GM12801 (cell line): ENCODE results near the gene PCDHB16.

Experiments
- TF ChIP-seq, protein P1 (sequence below): IDR thresholded peaks from one replicate; pipeline ENCODE4 v1.5.1; 2011; ENCODE audit warnings: control low read depth; ENCODE audit not compliant: insufficient read length; ENCODE audit errors: extremely low read depth

The PCDHB16 gene

DNA sequence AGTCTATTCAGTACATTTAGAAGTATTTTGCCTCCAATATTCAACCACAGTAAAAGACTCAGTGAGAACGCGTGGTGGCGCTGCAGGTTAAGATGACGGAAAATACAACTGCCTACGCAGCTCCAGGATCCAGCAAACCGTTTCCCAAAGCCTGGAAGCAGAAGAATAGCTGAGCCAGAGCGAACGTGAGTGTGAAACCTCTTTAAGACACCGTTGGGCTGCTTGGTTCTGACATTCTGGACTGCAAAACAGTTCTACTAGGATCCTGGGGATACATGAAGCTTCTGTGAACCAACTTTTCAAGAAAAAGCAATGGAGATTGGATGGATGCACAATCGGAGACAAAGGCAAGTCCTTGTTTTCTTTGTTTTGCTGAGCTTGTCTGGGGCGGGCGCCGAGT lies at the start of gene PCDHB16:
Gene PCDHB16 (plus strand): TSS at position 140 of the 400 bp plus-strand sequence. CDS start 173 bp downstream, at position 313.
- TF ChIP-seq, protein P1, sequence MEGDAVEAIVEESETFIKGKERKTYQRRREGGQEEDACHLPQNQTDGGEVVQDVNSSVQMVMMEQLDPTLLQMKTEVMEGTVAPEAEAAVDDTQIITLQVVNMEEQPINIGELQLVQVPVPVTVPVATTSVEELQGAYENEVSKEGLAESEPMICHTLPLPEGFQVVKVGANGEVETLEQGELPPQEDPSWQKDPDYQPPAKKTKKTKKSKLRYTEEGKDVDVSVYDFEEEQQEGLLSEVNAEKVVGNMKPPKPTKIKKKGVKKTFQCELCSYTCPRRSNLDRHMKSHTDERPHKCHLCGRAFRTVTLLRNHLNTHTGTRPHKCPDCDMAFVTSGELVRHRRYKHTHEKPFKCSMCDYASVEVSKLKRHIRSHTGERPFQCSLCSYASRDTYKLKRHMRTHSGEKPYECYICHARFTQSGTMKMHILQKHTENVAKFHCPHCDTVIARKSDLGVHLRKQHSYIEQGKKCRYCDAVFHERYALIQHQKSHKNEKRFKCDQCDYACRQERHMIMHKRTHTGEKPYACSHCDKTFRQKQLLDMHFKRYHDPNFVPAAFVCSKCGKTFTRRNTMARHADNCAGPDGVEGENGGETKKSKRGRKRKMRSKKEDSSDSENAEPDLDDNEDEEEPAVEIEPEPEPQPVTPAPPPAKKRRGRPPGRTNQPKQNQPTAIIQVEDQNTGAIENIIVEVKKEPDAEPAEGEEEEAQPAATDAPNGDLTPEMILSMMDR, result no peak

DNA sequence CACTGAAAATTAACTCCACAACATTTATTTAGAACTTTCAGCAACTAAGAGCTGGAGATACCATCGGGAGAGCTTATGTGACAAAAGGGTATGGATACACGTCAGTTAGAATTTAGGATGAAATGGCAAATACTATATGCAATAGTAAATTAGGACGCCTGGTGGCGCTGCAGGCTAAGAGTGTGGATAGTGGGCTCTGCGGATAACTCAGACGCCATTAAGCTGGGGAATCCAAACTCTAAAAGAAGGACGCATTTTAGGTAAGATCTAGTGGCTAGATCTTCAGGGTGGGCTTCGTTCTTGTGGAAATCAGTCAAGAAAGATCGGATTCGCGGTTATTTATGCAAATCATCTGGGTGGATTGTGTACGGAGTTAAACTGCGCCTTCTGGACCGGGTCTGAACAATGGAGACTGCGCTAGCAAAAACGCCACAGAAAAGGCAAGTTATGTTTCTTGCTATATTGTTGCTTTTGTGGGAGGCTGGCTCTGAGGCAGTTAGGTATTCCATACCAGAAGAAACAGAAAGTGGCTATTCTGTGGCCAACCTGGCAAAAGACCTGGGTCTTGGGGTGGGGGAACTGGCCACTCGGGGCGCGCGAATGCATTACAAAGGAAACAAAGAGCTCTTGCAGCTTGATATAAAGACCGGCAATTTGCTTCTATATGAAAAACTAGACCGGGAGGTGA lies 47.0 kb upstream of the PCDHB16 start, which contains the start of gene PCDHB5:
Gene PCDHB5 (plus strand): TSS at position 177 of the 688 bp plus-strand sequence. CDS start 229 bp downstream, at position 406.
- TF ChIP-seq, protein P1, result no peak

DNA sequence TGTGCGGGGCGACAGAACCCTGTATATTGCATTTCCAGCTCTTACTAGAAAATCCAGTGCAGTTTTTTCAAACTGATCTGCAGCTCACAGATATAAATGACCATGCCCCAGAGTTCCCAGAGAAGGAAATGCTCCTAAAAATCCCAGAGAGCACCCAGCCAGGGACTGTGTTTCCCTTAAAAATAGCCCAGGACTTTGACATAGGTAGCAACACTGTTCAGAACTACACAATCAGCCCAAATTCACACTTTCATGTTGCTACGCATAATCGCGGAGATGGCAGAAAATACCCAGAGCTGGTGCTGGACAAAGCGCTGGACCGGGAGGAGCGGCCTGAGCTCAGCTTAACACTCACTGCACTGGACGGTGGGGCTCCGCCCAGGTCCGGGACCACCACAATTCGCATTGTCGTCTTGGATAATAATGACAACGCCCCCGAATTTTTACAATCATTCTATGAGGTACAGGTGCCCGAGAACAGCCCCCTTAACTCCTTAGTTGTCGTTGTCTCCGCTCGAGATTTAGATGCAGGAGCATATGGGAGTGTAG lies 46.4 kb upstream of the PCDHB16 start:
- TF ChIP-seq, protein P1, result no peak

DNA sequence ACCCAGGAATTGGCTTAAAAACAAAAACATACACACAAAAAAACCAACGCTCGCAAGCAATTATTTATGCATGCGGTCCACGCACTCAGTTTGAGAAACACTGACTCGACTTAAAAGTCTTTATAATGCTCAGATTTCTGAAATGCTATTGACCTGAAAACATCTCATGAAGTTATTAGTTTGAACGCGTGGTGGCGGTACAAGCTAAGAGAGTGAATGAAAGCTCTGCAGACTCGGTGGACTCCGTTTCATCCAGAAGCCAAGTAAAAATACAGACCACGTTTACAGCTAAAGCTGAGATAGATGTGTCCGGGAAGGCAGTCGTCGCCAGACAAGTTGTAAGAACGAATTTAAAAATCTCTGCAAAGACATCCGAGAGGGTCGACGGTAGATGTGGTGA lies 32.4 kb upstream of the PCDHB16 start, which contains the start of gene PCDHB6:
Gene PCDHB6 (plus strand): TSS at position 246 of the 400 bp plus-strand sequence. CDS start 201 bp downstream, outside the sequence.
- TF ChIP-seq, protein P1, result no peak

DNA sequence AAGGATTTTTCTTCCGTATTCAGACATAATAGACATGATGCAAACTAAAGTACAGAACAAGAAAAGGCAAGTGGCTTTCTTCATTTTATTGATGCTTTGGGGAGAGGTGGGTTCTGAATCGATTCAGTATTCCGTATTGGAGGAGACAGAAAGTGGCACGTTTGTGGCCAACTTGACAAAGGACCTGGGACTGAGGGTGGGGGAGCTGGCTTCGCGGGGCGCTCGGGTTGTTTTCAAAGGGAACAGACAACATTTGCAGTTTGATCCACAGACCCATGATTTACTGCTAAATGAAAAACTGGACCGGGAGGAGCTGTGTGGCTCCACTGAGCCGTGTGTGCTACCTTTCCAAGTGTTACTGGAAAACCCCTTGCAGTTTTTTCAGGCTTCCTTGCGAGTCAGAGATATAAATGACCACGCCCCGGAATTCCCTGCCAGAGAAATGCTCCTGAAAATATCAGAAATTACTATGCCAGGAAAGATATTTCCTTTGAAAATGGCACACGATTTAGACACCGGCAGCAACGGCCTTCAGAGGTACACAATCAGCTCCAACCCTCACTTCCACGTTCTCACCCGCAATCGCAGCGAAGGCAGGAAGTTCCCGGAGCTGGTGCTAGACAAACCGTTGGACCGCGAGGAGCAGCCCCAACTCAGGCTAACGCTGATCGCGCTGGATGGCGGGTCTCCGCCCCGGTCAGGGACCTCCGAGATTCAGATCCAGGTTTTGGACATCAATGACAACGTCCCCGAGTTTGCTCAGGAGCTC lies 31.8 kb upstream of the PCDHB16 start:
- TF ChIP-seq, protein P1, result no peak

DNA sequence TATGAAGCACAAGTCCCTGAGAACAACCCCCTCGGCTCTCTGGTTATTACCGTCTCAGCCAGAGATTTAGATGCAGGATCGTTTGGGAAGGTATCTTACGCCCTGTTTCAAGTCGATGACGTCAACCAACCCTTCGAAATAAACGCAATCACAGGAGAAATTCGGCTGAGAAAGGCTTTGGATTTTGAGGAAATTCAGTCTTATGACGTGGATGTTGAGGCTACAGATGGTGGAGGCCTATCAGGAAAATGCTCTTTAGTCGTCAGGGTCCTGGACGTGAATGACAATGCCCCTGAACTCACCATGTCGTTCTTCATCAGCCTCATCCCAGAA lies 31.2 kb upstream of the PCDHB16 start:
- TF ChIP-seq, protein P1, result no peak
